Heart right ventricle (tissue), 16 donors: ENCODE measurements around the gene OSBPL9. TPM values are rescaled to one million over a fixed set of nuclear protein-coding genes. Genes with fewer than 3 reads are reported as not detected.

Experiments used
- ATAC-seq, 8 donors: fragments of 200-7000 bp; cut with Tn5 transposase; one replicate each; pipeline ENCODE4 v1.9.1; 2020; ENCODE audit warnings: mild to moderate bottlenecking in 8 of 8, moderate library complexity in 8 of 8, moderate number of reproducible peaks in 1 of 8
- DNase-seq, 2 donors: peaks; one replicate each; pipeline ENCODE4 v3.0.0-alpha.2; 2020
- H3K27ac ChIP-seq, 10 donors: fragments of 200-600 bp; sonication (generic) in 2 of 10; one replicate each; pipeline versions ENCODE4 v1.5.0 to v1.8.0; 2020 to 2022; ENCODE audit warnings: mild to moderate bottlenecking in 3 of 10
- H3K27me3 ChIP-seq, 7 donors: fragments of 200-600 bp; one replicate each; pipeline ENCODE4 v1.8.0; 2021 to 2022; ENCODE audit warnings: mild to moderate bottlenecking in 2 of 7
- H3K36me3 ChIP-seq, 9 donors: fragments of 200-600 bp; sonication (generic) in 1 of 9; one replicate each; pipeline versions ENCODE4 v1.5.0 to v1.8.0; 2020 to 2022; ENCODE audit warnings: mild to moderate bottlenecking in 2 of 9
- H3K4me1 ChIP-seq, 9 donors: fragments of 200-600 bp; sonication (generic) in 1 of 9; one replicate each; pipeline versions ENCODE4 v1.5.0 to v1.8.0; 2020 to 2022; ENCODE audit warnings: mild to moderate bottlenecking in 4 of 9
- H3K4me3 ChIP-seq, 10 donors: fragments of 200-600 bp; sonication (generic) in 2 of 10; one replicate each; pipeline versions ENCODE4 v1.5.0 to v1.8.0; 2020 to 2022; ENCODE audit warnings: mild to moderate bottlenecking in 7 of 10, moderate library complexity in 2 of 10
- H3K9me3 ChIP-seq, 11 donors: fragments of 200-600 bp in 10 of 11; sonication (generic) in 2 of 11; one replicate each; pipeline versions ENCODE4 v1.5.0 to v1.8.0; 2013 to 2022; ENCODE audit warnings: mild to moderate bottlenecking in 2 of 11, control low read depth in 1 of 11, moderate library complexity in 1 of 11
- CTCF ChIP-seq, 9 donors: fragments of 200-600 bp; sonication (generic) in 2 of 9; IDR thresholded peaks; one replicate each; pipeline versions ENCODE4 v1.5.0 to v1.8.0; 2021 to 2022; ENCODE audit warnings: antibody characterized with exemption in 9 of 9, mild to moderate bottlenecking in 5 of 9, moderate library complexity in 1 of 9
- WGBS, 2 donors: extraction: QIAGEN DNeasy Blood & Tissue Kit; methylation state at CpG; one replicate each; pipeline ENCODE4 v1.1.7; 2013; ENCODE audit warnings: inconsistent platforms in 1 of 2; 5-methylcytosine and 5-hydroxymethylcytosine counted together
- intact Hi-C, 10 donors: fragments of 100-400 bp; cut with DNase I; formaldehyde crosslinking; loops; one replicate each; pipeline versions ENCODE4 v1.11.1 to v1.14.2; 2022
- microRNA-seq, 2 donors: library from miRNA; unstranded; fragments of <30 nt; microRNA quantifications; one replicate each; pipeline ENCODE4 v1.2.0, GENCODE V29; 2021
- polyA plus RNA-seq, 2 donors: library from polyadenylated mRNA; stranded (reverse); fragments of 200-250 nt; gene quantifications; one replicate each; pipeline ENCODE4 v1.2.3, GENCODE V29; 2013
- total RNA-seq, 10 donors: library from RNA; stranded (reverse); fragmentation: NEBNext Ultra II Directional in 3 of 10; extraction: Animal tissue kit (Norgen Biotek cat#: 25700) in 3 of 10; gene quantifications; one replicate each; pipeline versions ENCODE4 v1.2.1 to v1.2.4, GENCODE V29; 2021 to 2023
- donor health status: Arrhythmogenic right ventricular cardiomyopathy.
- donor health status: ischemic (EF 13 %, LVEDD 7.1; RV severe dilation, severe dysfunction).
- donor health status: healthy with polysubstance abuse.
- donor health status: DM: no; HTN: yes; CAD: no.
- donor health status: DM: no; HTN: no; CAD: no.
- donor health status: ischemic (EF 25% LVEDD 6.9; RV normal size, moderate dysfunction).
- donor health status: ischemic (EF 25% LVEDD 5.7; RV mildly dilated, moderate dysfunction).
- donor health status: healthy.
- donor health status: DM: yes; HTN: yes; CAD: no.
- donor health status: Ischemic cardiomyopathy.
- donor health status: ischemic (EF 35%, LVEDD 5.7; RV mildly dilated, moderate dysfunction).
- donor health status: nonischemic (EF 11% LVEDD 7.7; RV severe dilation, severe dysfunction).
- donor health status: DM: yes; HTN: yes; CAD: no.
- donor health status: PGD.
- donor health status: ischemic (EF 29% LVEDD 5.4; RV normal size, mild dysfunction).
- donor health status: nonischemic (EF 23%, LVEDD 6.1; RV moderate dilation, normal function).

OSBPL9 gene
- total and polyA plus RNA-seq, 12 donors: 32.5 to 82.9 (median 55.6) TPM

DNA sequence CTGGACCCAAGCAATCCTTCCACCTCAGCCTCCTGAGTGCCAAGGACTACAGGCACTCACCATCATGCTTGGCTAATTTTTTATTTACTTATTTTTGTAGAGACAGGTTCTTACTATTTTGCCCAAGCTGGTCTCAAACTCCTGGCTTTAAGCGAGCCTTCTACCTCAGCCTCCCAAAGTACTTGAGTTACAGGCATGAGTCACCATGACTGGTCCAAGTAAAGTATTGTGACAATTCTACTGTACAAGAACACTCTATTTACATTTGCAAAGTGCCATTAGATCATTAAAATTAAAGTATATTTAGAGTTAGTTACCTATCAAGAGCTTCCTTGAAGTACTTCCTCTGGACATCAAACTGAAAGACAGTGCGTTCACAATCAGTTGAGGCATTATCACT is 216.8 kb downstream of the OSBPL9 start:
- Histone ChIP-seq H3K9me3 (no peaks in the 10 kb centered on the region), H3K36me3 (peaks cover 0 to 97% (median 27%) of the 10 kb centered on the region in 9 donors), H3K27ac (no peak overlapping the region), H3K4me1 (no peaks in the 10 kb centered on the region), H3K4me3 (no peak overlapping the region), H3K27me3 (no peaks in the 10 kb centered on the region)
- intact Hi-C loops: no loop called here
- DNase-seq: no peak
- TF ChIP-seq CTCF (IDR thresholded peaks at IDR 0.05): no peak
- 97% methylated on average over 2 of the region's 2 CpGs for whole genome bisulfite sequencing, 2 donors
- ATAC-seq: no peak

- Histone ChIP-seq H3K9me3 (no peaks in the 10 kb centered on the region), H3K4me3 (no peak overlapping the region), H3K27ac (no peak overlapping the region), H3K36me3 (peaks cover 0 to 80% (median 25%) of the 10 kb centered on the region in 9 donors), H3K4me1 (no peaks in the 10 kb centered on the region), H3K27me3 (no peaks in the 10 kb centered on the region)
- no peak for DNase-seq
- no peak for TF ChIP-seq CTCF (IDR thresholded peaks at IDR 0.05)
- intact Hi-C loops: no loop called here
- 93 to 94% methylated on average over 1 of the region's 1 CpG for WGBS, 2 donors
- no peak for ATAC-seq
Measured at GRCh38 chr1:51837243-51837642, 220.4 kb downstream of the OSBPL9 start.

Small RNA genes within 50 kb of the gene (microRNA-seq; reads per million reads assigned to microRNA genes)
- gene MIR761: 0 reads per million in 2 donors

Other genes with a start within 250 kb of the OSBPL9 start
- gene EPS15, start 97.8 kb upstream of the OSBPL9 start, total RNA-seq: 10 to 100 TPM; 52.9 to 81.4 (median 63.9) TPM
- gene EPS15, start 97.8 kb upstream of the OSBPL9 start, polyA plus RNA-seq: 10 to 100 TPM; 12.4 to 27.4 TPM